HepG2 (cell line): ENCODE data around the gene DCAKD. TPM values are rescaled to one million over a fixed set of nuclear protein-coding genes. Genes with fewer than 3 reads are reported as not detected.
A peak's percentile ranks its signal among the peaks of the same experiment; 100 is the strongest.

Experiments used
- NCOA2 ChIP-seq: sonication (generic); formaldehyde crosslinking; IDR thresholded peaks from 2 replicates; pipeline ENCODE4 v1.8.0; 2022; ENCODE audit warnings: inconsistent platforms
- NR1H2 ChIP-seq: sonication (generic); formaldehyde crosslinking; IDR thresholded peaks from 2 replicates; pipeline ENCODE4 v1.8.1; 2022; ENCODE audit warnings: low read depth, missing genetic modification reagents, borderline replicate concordance
- POGZ ChIP-seq: sonication (generic); formaldehyde crosslinking; IDR thresholded peaks from 2 replicates; pipeline ENCODE4 v1.4.0; 2020; ENCODE audit warnings: mild to moderate bottlenecking, missing genetic modification reagents
- SETDB1 ChIP-seq: sonication (generic); formaldehyde crosslinking; IDR thresholded peaks from 2 replicates; pipeline ENCODE4 v1.5.1; 2020; ENCODE audit warnings: missing genetic modification reagents, mild to moderate bottlenecking, borderline replicate concordance
- YEATS4 ChIP-seq: sonication (generic); formaldehyde crosslinking; IDR thresholded peaks from 2 replicates; pipeline ENCODE4 v1.4.0; 2020; ENCODE audit warnings: missing genetic modification reagents, borderline replicate concordance
- ZIK1 ChIP-seq: sonication (generic); formaldehyde crosslinking; IDR thresholded peaks from 2 replicates; pipeline ENCODE4 v1.5.0; 2020; ENCODE audit warnings: mild to moderate bottlenecking, low read depth, missing genetic modification reagents, borderline replicate concordance
- ZNF160 ChIP-seq: sonication (generic); formaldehyde crosslinking; IDR thresholded peaks from 2 replicates; pipeline ENCODE4 v1.8.0; 2022; ENCODE audit warnings: mild to moderate bottlenecking, inconsistent platforms, missing genetic modification reagents
- ZNF225 ChIP-seq: sonication (generic); formaldehyde crosslinking; IDR thresholded peaks from 2 replicates; pipeline ENCODE4 v1.4.0; 2020; ENCODE audit warnings: mild to moderate bottlenecking, missing genetic modification reagents
- ZNF446 ChIP-seq: sonication (generic); formaldehyde crosslinking; IDR thresholded peaks from 2 replicates; pipeline ENCODE4 v1.5.0; 2020; ENCODE audit warnings: mild to moderate bottlenecking, missing genetic modification reagents
- ZNF607 ChIP-seq: sonication (generic); formaldehyde crosslinking; IDR thresholded peaks from 2 replicates; pipeline ENCODE4 v1.5.1; 2020; ENCODE audit warnings: missing genetic modification reagents, mild to moderate bottlenecking, borderline replicate concordance
- polyA plus RNA-seq, 8 experiments: library from polyadenylated mRNA; depleted of rRNA in 3 of 8; stranded (reverse) in 7 of 8; unstranded in 1 of 8; fragments of >200 nt; fragmentation: Illumina TruSeq in 4 of 8; extraction: Trizol in 4 of 8; gene quantifications; 2 replicates each; pipeline versions ENCODE4 v1.2.1 to v1.2.3, GENCODE V29; 2011 to 2016; ENCODE audit warnings: low read depth in 4 of 8, missing spikeins in 1 of 8, mixed read lengths in 1 of 8; ENCODE audit not compliant: insufficient read depth in 1 of 8
- total RNA-seq, 5 experiments: library from RNA; depleted of rRNA; stranded (reverse); fragments of >200 nt; fragmentation: Illumina TruSeq; extraction: Trizol; gene quantifications; 2 replicates each; pipeline ENCODE4 v1.2.3, GENCODE V29; 2016; ENCODE audit warnings: low read depth in 1 of 5
- TF ChIP-seq, protein P1 (sequence below): sonication (generic); formaldehyde crosslinking; IDR thresholded peaks from 2 replicates; pipeline ENCODE4 v1.4.0; 2020; ENCODE audit warnings: missing genetic modification reagents, mild to moderate bottlenecking, borderline replicate concordance
- TF ChIP-seq, protein P2 (sequence below): sonication (generic); formaldehyde crosslinking; IDR thresholded peaks from 2 replicates; pipeline ENCODE4 v1.5.1; 2020; ENCODE audit warnings: mild to moderate bottlenecking, moderate library complexity, missing genetic modification reagents
- TF ChIP-seq, protein P3 (sequence below): sonication (generic); formaldehyde crosslinking; IDR thresholded peaks from 2 replicates; pipeline ENCODE4 v1.5.0; 2020; ENCODE audit warnings: missing genetic modification reagents, mild to moderate bottlenecking, borderline replicate concordance
- TF ChIP-seq, protein P4 (sequence below): IDR thresholded peaks from 2 replicates; pipeline ENCODE4 v1.6.1; 2016; ENCODE audit warnings: mild to moderate bottlenecking, missing biosample characterization, missing genetic modification reagents
- TF ChIP-seq, protein P5 (sequence below): sonication (generic); formaldehyde crosslinking; IDR thresholded peaks from 2 replicates; pipeline ENCODE4 v1.4.0; 2020; ENCODE audit warnings: missing genetic modification reagents

Gene DCAKD
- total and polyA plus RNA-seq, 2 of the 13 experiments (the other 11 are each of a cell fraction or from before 2014, with no cell fraction given) = 25.9 to 29.2 TPM

DNA sequence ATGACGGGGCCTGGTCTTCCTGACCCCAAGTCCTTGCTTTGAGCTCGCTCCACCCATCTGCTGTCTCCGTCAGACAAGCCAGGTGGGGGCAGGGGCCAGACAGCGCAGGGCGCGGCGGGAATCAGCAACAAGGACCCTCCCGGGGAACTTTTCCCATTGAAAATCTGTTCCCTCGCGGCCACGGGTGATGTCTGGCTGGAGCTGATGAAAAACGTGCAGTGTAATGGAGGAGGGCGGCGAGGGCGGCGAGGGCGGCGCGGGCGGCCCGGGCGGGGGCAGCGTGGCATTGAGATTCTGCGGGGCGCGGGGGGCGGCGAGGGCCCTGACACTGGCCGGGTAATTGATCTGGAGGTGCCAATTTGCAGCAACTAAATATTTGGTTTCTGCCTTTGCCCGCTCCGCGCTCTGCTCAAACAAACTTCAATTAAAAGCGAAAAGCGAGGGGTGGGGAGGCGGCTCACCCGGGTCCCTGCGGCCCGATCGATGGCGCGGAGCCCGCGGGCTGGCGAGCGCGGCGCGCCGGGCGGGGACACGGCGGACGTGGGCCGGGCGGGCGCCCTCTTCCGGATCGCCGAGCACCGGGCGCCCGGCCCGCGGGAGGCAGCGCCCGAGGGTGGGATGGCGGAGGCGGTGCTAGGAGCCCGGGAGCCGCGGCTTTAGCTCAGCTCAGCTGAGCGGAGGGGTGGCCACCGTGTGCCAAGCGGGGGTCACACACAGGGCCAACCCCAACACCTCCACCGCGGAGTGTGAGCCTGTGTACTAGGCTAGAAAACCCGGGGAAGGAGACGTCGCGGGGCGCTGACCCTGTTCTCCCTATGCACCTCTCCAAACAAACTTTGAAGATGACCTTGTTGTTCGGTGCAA is 32.4 kb downstream of the DCAKD start (continued):
- TF ChIP-seq NCOA2 (CRISPR knock-in tag) = no peak
- TF ChIP-seq, protein P1, sequence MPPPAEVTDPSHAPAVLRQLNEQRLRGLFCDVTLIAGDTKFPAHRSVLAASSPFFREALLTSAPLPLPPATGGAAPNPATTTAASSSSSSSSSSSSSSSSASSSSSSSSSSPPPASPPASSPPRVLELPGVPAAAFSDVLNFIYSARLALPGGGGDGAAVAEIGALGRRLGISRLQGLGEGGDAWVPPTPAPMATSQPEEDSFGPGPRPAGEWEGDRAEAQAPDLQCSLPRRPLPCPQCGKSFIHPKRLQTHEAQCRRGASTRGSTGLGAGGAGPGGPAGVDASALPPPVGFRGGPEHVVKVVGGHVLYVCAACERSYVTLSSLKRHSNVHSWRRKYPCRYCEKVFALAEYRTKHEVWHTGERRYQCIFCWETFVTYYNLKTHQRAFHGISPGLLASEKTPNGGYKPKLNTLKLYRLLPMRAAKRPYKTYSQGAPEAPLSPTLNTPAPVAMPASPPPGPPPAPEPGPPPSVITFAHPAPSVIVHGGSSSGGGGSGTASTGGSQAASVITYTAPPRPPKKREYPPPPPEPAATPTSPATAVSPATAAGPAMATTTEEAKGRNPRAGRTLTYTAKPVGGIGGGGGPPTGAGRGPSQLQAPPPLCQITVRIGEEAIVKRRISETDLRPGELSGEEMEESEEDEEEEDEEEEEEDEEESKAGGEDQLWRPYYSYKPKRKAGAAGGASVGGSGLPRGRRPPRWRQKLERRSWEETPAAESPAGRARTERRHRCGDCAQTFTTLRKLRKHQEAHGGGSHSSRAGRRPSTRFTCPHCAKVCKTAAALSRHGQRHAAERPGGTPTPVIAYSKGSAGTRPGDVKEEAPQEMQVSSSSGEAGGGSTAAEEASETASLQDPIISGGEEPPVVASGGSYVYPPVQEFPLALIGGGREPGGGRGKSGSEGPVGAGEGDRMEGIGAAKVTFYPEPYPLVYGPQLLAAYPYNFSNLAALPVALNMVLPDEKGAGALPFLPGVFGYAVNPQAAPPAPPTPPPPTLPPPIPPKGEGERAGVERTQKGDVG (CRISPR knock-in tag) = no peak
- TF ChIP-seq, protein P2, sequence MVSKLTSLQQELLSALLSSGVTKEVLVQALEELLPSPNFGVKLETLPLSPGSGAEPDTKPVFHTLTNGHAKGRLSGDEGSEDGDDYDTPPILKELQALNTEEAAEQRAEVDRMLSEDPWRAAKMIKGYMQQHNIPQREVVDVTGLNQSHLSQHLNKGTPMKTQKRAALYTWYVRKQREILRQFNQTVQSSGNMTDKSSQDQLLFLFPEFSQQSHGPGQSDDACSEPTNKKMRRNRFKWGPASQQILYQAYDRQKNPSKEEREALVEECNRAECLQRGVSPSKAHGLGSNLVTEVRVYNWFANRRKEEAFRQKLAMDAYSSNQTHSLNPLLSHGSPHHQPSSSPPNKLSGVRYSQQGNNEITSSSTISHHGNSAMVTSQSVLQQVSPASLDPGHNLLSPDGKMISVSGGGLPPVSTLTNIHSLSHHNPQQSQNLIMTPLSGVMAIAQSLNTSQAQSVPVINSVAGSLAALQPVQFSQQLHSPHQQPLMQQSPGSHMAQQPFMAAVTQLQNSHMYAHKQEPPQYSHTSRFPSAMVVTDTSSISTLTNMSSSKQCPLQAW = no peak
- no peak for TF ChIP-seq ZNF446 (CRISPR knock-in tag)
- TF ChIP-seq, protein P3, sequence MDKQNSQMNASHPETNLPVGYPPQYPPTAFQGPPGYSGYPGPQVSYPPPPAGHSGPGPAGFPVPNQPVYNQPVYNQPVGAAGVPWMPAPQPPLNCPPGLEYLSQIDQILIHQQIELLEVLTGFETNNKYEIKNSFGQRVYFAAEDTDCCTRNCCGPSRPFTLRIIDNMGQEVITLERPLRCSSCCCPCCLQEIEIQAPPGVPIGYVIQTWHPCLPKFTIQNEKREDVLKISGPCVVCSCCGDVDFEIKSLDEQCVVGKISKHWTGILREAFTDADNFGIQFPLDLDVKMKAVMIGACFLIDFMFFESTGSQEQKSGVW = no peak
- TF ChIP-seq ZIK1 (CRISPR knock-in tag) = no peak
- TF ChIP-seq ZNF225 = no peak
- TF ChIP-seq SETDB1 = no peak
- 0 out of 2 replicates have a peak, but pooled peaks have one; percentile 14 for TF ChIP-seq POGZ (CRISPR knock-in tag)
- TF ChIP-seq ZNF607 (CRISPR knock-in tag) = no peak
- TF ChIP-seq NR1H2 (CRISPR knock-in tag) = no peak
- TF ChIP-seq YEATS4 (CRISPR knock-in tag) = no peak
- TF ChIP-seq ZNF160 (CRISPR knock-in tag) = no peak
- TF ChIP-seq, protein P4, sequence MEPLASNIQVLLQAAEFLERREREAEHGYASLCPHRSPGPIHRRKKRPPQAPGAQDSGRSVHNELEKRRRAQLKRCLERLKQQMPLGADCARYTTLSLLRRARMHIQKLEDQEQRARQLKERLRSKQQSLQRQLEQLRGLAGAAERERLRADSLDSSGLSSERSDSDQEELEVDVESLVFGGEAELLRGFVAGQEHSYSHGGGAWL (CRISPR knock-in tag) = 0 out of 2 replicates have a peak, but pooled peaks have one; percentile 40
- TF ChIP-seq, protein P5, sequence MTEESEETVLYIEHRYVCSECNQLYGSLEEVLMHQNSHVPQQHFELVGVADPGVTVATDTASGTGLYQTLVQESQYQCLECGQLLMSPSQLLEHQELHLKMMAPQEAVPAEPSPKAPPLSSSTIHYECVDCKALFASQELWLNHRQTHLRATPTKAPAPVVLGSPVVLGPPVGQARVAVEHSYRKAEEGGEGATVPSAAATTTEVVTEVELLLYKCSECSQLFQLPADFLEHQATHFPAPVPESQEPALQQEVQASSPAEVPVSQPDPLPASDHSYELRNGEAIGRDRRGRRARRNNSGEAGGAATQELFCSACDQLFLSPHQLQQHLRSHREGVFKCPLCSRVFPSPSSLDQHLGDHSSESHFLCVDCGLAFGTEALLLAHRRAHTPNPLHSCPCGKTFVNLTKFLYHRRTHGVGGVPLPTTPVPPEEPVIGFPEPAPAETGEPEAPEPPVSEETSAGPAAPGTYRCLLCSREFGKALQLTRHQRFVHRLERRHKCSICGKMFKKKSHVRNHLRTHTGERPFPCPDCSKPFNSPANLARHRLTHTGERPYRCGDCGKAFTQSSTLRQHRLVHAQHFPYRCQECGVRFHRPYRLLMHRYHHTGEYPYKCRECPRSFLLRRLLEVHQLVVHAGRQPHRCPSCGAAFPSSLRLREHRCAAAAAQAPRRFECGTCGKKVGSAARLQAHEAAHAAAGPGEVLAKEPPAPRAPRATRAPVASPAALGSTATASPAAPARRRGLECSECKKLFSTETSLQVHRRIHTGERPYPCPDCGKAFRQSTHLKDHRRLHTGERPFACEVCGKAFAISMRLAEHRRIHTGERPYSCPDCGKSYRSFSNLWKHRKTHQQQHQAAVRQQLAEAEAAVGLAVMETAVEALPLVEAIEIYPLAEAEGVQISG (CRISPR knock-in tag) = no peak; the same call in 1 of the 2 replicates
